ENCODE results near the gene RELCH.

GRCh38 chr18:62144338-62144737, 42.7 kb upstream of the RELCH start:
- TF ChIP-seq POLR2A (IDR thresholded peaks at IDR 0.05; ENCODE audit: low read length) (no peak), GATA1 (IDR thresholded peaks at IDR 0.05; ENCODE audit: low read depth, low read length) (no peak)

Data from erythroblast (primary cell).